HG03442 (cell line): ENCODE measurements around the gene OR1J2.
"Not testable (repeated sequence)": the region's sequence is repeated elsewhere in the genome, so short reads cannot be mapped to it uniquely, and the experiment has no call there.

Experiments used
- ATAC-seq: cut with Tn5 transposase; IDR thresholded peaks from one replicate; pipeline ENCODE4 v1.9.1; 2021; ENCODE audit warnings: mild to moderate bottlenecking, moderate library complexity; ENCODE audit not compliant: unreplicated experiment

OR1J2 gene, protein sequence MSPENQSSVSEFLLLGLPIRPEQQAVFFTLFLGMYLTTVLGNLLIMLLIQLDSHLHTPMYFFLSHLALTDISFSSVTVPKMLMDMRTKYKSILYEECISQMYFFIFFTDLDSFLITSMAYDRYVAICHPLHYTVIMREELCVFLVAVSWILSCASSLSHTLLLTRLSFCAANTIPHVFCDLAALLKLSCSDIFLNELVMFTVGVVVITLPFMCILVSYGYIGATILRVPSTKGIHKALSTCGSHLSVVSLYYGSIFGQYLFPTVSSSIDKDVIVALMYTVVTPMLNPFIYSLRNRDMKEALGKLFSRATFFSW

DNA sequence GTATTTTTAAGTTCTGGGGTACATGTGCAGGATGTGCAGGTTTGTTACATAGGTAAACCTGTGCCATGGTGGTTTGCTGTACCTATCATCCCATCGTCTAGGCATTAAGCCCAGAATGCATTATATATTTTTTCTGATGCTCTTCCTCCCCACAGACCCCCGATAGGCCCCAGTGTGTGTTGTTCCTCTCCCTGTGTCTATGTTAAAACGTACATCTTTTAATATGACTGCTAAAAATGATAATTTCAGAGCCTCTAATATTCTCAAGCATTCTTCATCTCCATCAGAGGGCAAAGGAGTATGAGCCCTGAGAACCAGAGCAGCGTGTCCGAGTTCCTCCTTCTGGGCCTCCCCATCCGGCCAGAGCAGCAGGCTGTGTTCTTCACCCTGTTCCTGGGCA is at the start of gene OR1J2:
Gene OR1J2 (plus strand): TSS at position 301 of the 400 bp plus-strand sequence. CDS start 0 bp downstream, at position 301.
- ATAC-seq = no peak

DNA sequence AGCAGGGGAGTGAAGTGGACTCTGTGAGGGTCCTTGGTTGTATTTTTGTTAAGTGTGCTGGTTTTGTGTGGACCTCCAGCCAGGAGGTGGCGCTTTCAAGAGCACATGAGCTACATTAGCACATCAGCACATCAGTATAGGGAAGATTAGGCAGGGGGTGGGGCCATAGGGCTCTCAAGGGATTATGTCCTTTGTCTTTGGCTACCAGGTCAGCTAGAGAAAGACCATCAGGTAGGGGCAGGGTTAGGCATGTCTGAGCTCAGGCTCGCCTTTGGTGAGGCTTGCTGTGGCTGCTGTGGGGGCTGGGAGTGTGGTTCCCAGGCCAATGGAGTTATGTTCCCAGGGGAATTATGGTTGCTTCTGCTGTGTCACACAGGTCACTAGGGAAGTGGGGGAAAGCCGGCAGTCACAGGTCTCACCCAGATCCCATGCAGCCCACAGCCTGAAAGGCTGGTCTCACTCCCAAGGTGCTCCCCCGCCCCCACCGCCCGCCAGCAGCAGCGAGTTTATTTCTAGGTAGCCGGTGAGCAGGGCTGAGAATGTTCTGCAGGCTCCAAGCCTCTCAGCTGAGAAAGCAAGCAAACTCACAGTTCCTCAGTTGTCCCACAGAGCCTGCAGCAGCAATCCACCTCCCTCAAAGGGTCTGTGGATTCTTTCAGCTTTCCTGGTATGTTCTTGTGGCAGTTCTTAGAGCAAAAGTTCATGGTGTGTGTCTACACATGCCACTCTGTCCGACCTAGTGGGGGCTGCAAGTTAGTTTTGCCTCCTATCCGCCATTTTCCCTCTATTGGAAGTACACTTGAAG is 46.6 kb upstream of the OR1J2 start:
- ATAC-seq = peak; percentile 52

DNA sequence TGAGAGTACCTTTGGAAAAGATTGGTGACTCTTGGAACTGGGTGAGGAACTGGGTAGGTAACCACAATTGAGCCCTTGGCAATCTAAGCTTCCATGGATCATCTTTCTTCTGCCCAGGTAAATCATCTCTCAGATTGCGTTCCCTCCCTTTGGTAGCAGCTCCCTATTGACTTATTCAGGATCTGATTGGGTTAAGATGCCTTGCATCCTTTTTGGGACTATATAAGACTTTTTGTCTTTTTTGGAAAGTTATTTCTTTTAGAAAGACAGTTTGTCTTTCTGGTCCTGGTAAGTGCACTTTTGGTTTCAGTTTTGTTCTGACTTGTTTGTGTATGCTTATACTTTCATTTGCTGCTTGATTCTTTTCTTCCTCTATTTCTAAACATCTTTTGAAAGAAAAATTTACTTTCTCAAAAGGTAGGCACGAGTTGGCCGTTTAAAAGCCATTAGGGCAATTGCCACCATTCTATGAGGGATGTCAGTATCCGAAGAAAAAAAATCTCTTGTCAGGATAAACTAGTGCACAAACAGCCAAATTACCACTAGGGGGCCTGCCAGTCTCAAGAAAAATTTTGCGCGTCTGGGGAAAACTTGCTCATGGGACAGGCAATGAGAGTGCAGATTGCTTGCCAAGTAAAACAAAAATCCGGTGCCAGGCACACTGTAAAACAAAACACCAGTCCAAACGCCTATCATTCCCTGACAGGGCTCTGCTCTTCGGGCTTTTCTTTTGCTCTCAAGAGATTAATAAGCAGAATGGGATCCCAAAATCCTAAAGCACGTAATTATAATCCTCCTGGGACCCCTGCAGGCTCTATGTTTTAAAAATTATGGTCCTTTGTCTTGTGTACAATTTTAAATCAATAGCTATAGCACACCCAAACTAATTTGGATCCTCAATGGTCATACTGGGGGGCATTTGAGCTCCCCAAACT is 45.7 kb upstream of the OR1J2 start:
- peak; percentile 76 for ATAC-seq

DNA sequence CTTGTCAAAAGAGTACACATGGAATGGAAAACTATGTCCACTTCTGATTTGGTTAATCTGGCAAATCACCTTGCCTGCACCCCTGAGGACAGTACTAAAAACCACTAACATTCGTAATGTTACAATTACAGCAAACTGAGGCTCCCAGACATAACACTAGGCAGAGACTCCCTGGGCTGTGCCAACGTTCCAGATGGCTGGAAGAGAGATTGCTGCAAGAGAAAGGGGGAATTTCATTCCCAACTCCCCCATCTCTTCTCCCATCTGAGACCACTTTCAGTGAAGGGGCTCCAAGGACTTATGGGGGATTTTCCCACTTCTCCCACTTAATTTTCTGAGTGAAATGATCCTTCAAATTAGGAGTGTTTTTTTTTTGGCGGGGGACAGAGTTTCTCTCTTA is 44.1 kb upstream of the OR1J2 start:
- no peak for ATAC-seq

DNA sequence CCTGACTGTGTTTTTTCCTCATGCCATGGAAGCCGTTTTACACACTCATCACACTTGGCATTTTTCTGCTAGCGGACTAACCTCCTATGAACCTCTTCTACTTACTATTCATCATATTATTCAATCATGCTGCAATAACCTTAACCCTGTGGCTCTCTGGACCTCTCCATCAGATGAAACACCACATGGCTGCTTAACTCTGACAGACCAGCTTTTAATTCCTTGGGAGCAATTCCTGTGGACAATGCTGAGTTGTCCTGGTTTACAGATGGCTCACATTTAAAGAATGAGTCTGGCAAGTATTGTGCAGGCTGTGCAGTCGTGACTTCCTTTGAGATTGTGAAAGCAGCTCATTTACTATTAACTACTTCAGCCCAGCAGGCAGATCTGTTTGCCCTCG is 41.9 kb upstream of the OR1J2 start:
- ATAC-seq = no peak

DNA sequence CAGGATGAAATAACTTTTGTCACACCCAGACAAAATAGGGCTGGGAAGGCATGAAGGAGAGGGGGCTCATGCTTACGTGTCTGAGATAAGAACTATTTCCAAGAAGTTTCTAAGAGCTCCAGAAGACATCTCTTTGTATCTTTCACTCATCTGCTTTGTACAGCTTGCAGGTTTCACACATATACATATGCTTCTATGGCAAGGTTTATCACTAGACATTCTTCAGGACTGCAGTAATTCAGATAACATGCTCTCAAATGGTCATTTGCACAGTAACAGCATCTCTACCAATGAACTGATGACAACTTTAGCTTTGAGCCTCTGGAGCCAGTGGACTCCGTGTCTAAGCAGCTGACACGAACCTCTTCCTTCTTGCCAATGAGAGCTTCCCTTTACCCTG is 36.0 kb upstream of the OR1J2 start:
- ATAC-seq = no peak

DNA sequence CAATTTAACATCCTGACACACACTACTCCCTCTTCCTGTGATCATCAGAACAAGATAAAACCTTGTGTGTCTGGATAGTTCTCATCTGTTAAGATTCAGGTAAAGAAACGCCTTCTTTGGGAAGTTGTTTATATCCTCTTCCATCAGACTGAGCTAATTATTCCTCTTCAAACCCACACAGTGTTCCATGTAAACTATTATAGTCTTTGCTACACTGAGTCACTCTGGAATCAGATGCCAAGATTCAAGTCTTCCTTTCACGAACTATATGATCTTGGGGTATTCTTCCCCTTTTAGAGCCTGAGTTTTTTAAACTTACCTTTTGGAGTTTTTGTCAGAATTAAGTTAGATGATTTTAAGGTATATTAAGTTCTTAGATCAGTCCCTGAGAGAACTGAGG is 34.9 kb upstream of the OR1J2 start:
- ATAC-seq = no peak

DNA sequence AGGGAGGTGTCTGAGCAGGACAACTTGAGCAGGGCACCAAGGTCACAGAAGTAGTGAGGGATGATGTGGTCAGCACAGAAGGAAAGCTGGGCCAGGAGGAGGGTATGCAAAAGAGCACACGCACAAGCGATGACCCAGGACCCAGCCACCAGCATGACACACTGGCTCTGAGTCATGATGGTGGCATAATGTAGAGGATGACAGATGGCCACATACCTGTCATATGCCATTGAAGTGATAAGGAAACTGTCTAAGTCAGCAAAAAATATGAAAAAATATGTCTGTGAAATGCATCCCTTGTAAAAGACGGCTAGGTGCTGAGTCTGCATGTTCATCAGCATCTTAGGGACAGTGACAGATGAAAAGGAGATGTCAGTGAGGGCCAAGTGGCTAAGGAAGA is 33.3 kb upstream of the OR1J2 start:
- no peak for ATAC-seq

DNA sequence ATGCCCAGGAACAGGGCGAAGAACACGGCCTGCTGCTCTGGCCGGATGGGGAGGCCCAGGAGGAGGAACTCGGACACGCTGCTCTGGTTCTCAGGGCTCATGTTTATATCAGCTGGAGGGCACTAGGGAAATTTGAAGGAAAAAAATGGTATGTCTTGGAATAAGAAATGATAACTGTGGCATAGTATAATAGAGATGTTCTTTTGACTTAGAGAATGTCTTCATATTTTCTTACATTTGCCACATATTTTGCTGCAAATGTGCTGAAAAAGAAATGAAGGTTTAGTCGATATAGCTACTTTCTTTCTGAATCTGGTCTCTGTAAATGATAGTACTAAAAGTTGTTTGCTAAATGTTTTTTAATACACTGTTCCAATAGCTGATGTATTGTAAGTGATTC is 32.8 kb upstream of the OR1J2 start, which contains the start of gene OR1J1:
Gene OR1J1 (minus strand): TSS at position 101 of the 400 bp plus-strand sequence. CDS start 0 bp downstream, at position 101.
- ATAC-seq = no peak

DNA sequence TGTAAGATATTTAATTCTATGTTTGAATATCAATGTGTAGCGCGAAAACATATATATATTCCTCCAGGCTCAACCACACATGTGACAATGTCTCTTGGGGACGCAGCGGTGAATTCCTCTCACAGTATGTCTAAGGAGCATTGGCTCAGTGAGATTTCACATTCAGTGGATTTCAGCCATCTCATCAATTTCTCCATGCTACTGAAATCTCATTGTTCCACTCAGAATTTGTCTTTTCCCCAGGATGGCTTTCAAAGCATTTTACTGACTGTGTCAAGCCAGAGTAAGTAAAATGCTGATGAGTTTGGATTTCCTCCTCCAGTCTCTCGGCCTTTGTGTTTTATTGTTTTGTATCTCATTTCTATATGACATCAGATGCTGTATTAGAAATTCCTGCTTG is 31.5 kb upstream of the OR1J2 start:
- ATAC-seq = no peak

DNA sequence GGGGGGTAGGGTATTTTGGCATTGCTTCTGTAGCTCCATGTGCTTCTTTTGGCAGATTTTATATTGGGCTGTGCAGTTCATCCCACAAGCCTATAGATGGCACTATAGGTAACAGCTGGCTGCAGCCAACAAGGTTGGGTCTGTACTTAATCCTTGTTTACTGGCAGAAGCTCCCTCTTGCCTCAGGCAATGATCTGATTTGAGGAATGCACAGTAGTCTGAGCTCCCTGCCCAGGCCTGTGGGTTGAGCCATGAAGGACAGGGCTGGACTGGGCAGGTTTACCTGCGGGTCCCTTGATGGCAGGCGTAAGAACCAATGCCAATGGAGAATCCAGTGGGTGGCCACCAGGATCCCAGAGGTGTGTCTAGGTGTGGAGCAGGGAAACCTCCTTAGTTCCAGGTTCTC is 11.7 kb upstream of the OR1J2 start:
- no peak for ATAC-seq

DNA sequence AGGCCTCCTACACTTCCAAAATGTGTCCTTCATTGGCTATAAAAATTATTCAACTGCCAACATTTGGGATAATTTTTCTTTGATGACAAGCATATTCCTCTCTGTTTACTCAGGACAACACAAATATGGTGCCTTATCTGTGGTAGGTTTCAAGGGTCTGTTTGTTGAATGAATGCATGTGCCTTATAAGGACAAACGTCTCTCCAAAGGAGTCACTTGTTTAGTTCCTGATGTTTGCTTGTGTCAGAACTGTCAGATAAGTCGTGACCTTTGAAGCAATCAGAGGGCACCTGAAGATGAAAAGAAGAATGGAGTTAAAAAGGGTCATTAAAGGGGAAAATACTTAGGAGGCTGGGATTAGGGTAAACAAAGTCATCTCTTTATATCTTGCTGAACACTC is 3.6 kb upstream of the OR1J2 start:
- ATAC-seq = no peak

DNA sequence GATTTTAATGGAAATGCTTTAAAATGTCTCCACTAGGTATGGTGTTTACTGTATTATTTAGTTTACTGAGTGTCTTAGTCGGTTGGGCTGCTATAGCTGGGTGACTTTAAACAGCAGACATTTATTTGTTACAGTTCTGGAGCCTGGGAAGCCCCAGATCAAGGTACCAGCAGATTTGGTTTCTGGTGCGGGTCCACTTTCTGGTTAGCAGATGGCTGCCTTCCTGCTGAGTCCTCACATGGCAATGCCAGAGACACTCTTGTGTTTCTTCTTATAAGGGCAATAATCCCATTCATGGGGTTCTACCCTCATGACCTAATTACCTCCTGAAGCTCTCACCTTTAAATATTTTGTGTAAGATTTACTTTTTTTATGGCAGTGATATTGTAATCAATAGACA is 7.6 kb downstream of the OR1J2 start:
- ATAC-seq = no peak

DNA sequence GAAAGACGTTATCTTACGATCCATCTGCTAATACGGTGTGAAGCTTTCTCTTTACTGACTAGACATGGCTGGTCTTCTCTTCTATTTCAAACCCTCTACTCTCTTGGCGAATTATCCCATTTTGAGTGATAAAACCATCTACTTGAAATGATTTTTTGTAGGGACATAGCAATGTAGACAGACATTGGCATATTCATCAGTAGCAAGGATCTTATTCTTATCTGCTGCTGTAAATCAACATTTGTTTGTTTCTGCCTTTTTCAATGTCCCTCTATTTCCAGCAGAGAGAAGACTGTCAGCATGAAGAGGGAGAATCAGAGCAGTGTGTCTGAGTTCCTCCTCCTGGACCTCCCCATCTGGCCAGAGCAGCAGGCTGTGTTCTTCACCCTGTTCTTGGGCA is 8.2 kb downstream of the OR1J2 start, which contains the start of gene OR1J4:
Gene OR1J4 (plus strand): TSS at position 301 of the 400 bp plus-strand sequence. CDS start 0 bp downstream, at position 301.
- no peak for ATAC-seq

DNA sequence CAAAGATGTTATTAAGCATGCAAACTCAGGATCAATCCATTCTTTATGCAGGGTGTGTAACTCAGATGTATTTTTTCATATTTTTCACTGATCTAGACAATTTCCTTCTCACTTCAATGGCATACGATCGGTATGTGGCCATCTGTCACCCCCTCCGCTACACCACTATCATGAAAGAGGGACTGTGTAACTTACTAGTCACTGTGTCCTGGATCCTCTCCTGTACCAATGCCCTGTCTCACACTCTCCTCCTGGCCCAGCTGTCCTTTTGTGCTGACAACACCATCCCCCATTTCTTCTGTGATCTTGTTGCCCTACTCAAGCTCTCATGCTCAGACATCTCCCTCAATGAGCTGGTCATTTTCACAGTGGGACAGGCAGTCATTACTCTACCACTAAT is 8.8 kb downstream of the OR1J2 start:
- ATAC-seq = no peak

DNA sequence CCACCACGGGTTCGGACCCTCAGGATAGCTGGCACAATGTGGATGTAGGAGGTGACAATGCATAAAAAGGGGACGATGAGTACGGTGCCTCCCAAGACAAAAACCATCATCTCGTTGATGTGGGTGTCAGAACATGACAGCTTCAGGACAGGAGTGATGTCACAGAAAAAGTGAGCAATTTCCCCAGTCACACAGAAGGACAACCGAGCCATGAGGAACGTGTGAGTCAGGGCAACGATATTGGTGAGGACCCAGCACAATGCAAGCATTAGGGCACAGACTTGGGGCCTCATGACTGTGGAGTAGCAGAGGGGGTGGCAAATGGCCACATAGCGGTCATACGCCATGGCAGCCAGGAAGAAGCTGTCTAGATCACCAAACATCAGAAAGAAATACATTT is 16.0 kb downstream of the OR1J2 start:
- ATAC-seq = no peak

DNA sequence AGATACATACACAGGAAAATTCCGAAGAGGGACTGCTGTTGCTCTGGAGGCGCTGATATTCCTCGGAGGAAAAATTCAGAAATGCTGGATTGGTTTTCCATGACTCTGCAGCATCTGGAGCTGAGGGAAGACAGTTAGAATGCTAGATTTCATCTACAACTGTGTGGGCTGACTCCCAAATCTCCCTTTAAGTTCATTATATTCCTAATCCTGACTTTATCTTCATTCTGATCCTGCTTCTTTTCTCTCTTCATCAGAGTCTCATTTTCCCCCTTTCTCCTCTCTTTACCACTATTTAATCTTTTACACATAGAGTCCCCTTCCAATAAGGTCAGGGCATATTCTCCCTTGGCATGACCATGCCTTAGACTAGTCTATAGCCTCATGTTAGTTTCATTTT is 16.6 kb downstream of the OR1J2 start, which contains the start of gene OR1N1:
Gene OR1N1 (minus strand): TSS at position 101 of the 400 bp plus-strand sequence. CDS start 0 bp downstream, at position 101.
- no peak for ATAC-seq

DNA sequence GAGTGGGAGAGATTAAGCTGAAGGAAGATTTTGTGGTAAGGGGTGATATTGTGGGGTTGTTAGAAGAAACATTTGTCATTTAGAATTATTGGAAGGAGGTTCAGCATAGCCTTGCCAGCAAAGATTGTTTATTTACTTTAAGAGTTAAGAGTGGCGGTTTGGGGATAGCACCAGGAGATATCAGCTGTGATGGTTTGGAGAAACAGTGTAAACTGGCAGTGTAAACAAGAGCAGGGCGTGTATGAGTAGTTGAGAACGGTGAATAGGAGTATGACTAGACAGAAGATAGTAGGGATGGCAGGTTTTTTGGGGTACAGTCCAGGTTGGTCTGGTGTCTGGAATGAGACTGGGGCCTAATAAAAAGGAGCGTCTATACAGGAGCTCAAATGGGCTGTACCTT is 20.6 kb downstream of the OR1J2 start:
- not testable (repeated sequence) for ATAC-seq

DNA sequence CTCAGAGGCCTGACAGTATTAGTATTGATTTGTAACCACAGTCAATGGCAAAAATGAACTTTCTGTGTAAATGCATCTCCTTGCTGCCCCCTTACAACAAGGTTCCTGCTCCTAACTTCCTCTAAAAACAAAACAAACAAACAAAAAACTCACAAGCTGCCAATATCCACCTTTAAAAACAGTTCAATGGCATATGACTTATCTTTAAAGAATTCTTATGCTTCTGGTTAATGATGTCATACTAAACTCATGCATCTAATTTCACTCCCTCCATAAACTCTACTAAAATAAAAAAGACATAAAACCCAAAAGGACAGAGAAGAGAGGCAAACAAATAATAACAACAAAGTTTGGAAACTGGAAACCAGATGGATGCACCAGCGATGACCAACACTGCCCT is 25.5 kb downstream of the OR1J2 start:
- no peak for ATAC-seq

DNA sequence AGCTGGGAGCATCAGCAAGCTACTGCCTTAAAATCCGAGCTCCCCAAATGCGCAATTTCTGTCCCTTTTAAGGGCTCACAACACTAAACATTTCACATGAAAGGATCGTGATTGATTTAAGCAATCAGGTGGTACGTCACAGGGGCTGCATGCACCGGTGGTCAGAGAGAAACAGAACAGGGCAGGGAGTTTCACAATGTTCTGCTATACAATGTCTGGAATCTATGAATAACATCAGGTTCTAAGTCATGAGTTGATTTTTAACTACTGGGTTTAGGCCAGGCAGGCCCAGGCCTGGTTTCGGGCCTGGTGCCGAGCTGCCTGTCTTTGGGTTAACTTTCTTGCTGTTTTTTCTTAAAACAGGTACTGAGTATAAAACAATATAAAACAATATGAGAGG is 26.5 kb downstream of the OR1J2 start:
- ATAC-seq = not testable (repeated sequence)

DNA sequence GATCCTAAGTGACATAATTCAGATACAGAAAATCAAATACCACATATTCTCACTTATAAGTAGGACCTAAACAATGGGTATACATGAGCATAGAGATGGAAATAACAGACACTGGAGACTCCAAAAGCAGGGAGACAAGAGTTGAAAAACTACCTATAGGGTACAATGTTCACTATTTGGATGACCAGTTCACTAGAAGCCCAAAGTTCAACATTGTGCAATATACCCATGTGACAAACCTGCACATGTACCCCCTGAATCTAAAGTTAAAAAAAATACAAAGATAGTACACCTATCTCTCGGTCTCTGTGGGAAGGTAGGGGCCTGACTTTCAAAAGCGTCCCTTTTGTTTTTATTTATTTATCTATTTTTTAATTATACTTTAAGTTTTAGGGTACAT is 28.2 kb downstream of the OR1J2 start:
- no peak for ATAC-seq
